ENCODE measurements around the gene PRKG1.

GRCh38 chr10:51319173-51319435, 244.8 kb downstream of the PRKG1 start:
- no peak for TF ChIP-seq CTCF (IDR thresholded peaks at IDR 0.05)
- TF ChIP-seq ZFX (IDR thresholded peaks at IDR 0.05; ENCODE audit: borderline replicate concordance), result no peak
